PFSK-1 (cell line): Measurements from ENCODE around the gene CLTCL1.

Experiments used
- FOXP2 ChIP-seq: optimal IDR thresholded peaks from 2 replicates; pipeline ENCODE3; 2011; ENCODE audit warnings: borderline replicate concordance, control low read depth, inconsistent platforms; ENCODE audit not compliant: insufficient read depth; ENCODE audit errors: extremely low read length, extremely low read depth
- POLR2AphosphoS5 ChIP-seq: IDR thresholded peaks from 2 replicates; pipeline ENCODE4 v1.6.1; 2012; ENCODE audit warnings: low read depth, mild to moderate bottlenecking, control low read depth, low read length, moderate library complexity
- SIN3A ChIP-seq: IDR thresholded peaks from 2 replicates; pipeline ENCODE4 v1.6.1; 2012; ENCODE audit warnings: mild to moderate bottlenecking, low read length, moderate library complexity, borderline replicate concordance; ENCODE audit not compliant: insufficient read depth
- TAF1 ChIP-seq: IDR thresholded peaks from 2 replicates; pipeline ENCODE4 v1.6.1; 2012; ENCODE audit warnings: low read length, control low read depth, borderline replicate concordance; ENCODE audit not compliant: insufficient read depth
- TF ChIP-seq, protein P1 (sequence below), 2 experiments: IDR thresholded peaks; 2 replicates each; pipeline versions ENCODE4 v1.6.1 to v1.8.0; 2011 to 2012; ENCODE audit warnings: low read depth in 2 of 2, low read length in 2 of 2, control low read depth in 1 of 2, inconsistent platforms in 1 of 2, mild to moderate bottlenecking in 1 of 2, moderate library complexity in 1 of 2; ENCODE audit not compliant: insufficient read depth in 1 of 2

CLTCL1 gene

DNA sequence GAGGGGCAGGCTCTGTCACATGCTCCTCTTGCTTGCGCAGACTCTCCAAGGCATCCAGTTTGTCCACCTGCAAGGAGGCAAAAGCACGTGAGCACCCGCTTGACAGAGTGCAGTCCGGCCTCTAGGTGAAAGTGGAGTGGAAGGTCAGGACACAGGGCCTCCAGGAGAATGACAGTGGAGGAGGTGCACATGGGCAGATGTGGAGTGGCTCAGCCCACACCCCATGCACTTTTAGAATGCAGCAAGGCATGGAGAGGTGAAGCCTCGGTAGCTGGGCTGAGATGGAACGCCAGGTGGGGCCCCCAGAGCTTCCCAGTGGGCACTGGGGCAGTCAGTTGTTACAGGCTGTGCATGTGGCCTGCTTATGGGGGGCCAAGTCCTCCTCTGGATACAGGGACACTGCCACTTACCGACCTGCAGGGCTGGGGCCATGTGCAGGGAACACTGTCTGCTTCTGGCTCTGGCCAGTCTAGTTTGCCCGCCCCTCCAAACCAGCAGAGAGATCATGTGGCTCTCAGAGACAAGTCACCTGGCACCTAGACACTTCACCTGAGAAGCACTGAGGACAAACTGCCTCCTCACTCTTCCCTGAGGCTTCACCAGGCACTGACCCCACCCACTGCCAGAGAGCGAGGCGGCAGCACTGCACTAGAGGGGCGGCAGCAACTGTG lies 110.6 kb downstream of the CLTCL1 start:
- TF ChIP-seq SIN3A (no peak), TAF1 (no peak), POLR2AphosphoS5 (no peak), FOXP2 (no peak)
- TF ChIP-seq, protein P1, sequence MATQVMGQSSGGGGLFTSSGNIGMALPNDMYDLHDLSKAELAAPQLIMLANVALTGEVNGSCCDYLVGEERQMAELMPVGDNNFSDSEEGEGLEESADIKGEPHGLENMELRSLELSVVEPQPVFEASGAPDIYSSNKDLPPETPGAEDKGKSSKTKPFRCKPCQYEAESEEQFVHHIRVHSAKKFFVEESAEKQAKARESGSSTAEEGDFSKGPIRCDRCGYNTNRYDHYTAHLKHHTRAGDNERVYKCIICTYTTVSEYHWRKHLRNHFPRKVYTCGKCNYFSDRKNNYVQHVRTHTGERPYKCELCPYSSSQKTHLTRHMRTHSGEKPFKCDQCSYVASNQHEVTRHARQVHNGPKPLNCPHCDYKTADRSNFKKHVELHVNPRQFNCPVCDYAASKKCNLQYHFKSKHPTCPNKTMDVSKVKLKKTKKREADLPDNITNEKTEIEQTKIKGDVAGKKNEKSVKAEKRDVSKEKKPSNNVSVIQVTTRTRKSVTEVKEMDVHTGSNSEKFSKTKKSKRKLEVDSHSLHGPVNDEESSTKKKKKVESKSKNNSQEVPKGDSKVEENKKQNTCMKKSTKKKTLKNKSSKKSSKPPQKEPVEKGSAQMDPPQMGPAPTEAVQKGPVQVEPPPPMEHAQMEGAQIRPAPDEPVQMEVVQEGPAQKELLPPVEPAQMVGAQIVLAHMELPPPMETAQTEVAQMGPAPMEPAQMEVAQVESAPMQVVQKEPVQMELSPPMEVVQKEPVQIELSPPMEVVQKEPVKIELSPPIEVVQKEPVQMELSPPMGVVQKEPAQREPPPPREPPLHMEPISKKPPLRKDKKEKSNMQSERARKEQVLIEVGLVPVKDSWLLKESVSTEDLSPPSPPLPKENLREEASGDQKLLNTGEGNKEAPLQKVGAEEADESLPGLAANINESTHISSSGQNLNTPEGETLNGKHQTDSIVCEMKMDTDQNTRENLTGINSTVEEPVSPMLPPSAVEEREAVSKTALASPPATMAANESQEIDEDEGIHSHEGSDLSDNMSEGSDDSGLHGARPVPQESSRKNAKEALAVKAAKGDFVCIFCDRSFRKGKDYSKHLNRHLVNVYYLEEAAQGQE (IDR thresholded peaks at IDR 0.05; ENCODE audit: insufficient read depth in 1 of 2, low read depth in 2 of 2, low read length in 2 of 2), result no peak

DNA sequence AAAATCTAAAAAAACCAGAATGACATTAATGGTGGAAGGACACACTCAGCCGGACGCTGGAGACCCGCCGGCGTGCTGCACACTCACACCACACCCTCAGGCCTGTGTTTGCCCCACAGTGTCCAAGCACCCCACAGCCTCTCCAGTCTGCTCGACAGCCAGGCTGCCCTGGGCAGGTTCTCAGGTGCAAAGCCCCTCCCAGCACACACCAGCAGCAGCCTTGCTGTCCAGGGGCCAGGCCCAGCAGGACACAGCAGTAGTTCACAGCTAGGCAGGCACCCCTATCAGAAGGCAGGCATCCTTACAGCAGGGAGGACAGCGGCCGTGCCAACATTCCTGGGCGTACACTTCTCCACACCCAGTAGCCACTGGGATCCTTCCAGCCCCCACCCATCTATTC lies 111.3 kb downstream of the CLTCL1 start:
- TF ChIP-seq, protein P1 (IDR thresholded peaks at IDR 0.05; ENCODE audit: insufficient read depth in 1 of 2, low read depth in 2 of 2, low read length in 2 of 2), result no peak
- no peak for TF ChIP-seq TAF1
- no peak for TF ChIP-seq SIN3A
- TF ChIP-seq POLR2AphosphoS5, result no peak
- TF ChIP-seq FOXP2, result no peak

DNA sequence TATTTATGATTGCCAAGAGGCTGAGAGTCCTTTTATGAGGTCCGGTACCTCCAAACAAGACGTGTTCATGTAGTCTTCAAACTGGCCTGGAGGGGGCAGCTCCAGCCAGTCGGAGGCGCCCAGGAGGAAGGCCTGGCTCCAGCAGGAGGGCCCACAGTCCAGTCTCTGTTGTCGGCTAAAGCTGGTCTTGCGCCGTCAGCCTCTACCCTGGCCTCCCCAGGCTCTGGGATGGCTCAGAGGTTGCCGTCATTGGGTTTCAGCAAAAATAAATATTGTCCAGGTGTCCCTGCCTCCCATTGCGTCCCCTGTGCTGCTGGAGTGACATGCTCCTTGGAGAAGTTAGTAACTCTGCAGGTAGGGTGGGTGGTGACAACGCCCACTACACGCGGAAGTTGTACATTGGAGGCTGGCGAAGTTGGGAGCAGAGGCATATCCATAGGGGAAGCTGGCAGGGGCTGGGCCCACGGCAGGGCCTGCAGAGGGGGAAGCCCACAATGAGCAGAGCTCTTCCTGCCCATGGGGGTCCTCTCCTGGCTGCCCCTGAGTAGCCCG lies 111.9 kb downstream of the CLTCL1 start:
- TF ChIP-seq SIN3A, result no peak
- TF ChIP-seq, protein P1 (IDR thresholded peaks at IDR 0.05; ENCODE audit: insufficient read depth in 1 of 2, low read depth in 2 of 2, low read length in 2 of 2), result no peak
- no peak for TF ChIP-seq FOXP2
- TF ChIP-seq TAF1, result no peak
- TF ChIP-seq POLR2AphosphoS5, result no peak

DNA sequence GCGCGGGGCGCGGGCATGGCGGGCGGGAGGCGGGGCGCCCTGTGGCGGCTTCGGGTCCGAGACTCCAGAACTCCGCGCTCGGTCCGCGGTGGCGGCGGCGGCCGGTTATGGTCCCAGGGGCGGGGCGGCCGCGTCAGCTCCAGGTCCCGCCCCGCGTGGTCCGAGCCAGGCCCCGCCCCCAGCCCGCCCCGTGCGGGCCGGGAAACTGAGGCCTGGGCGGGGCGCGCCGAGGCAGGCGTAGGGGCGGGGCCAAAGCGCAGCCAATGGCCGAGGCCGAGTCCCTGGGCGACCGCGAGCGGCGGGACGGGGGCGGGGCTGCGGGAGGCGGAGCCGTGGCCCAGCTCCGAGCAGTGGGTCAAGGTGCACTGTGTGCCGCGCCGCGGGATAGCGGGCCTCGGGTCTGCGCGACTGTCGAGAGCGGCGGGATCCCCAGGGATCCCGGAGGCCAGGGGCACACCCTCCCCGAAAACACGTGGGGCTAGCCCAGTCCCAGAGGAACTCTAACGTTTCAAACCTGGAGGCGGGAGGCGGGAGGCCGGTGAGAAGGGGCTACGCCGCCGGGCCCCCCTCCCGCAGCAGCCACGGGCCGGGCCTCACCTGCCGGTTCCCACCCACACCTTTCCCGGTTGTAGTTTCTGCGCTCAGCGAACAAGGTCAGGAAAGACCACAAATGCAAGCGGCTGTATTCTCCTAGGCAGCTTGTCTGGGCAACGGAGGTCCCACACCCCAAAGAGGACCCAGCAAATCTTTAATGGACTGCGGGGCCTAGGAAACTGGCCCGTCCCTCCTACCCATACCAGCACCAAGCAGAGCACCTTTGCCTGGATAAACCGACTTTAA lies 112.6 kb downstream of the CLTCL1 start, which contains the start of gene SLC25A1:
TSS of gene SLC25A1 (minus strand) at position 80 of the 840 bp plus-strand sequence. CDS start at position 17, 63 bp downstream.
- TF ChIP-seq POLR2AphosphoS5, result peak; percentile 35; the same call in 1 of the 2 replicates
- TF ChIP-seq, protein P1 (IDR thresholded peaks at IDR 0.05; ENCODE audit: insufficient read depth in 1 of 2, low read depth in 2 of 2, low read length in 2 of 2), result no peak
